Measurements from ENCODE around the gene ERC1. TPM values are rescaled to one million over a fixed set of nuclear protein-coding genes. Genes with fewer than 3 reads are reported as not detected.

The ERC1 gene
- total RNA-seq, 4 donors from 2014 or later: 28.9 to 106 (median 43.6) TPM

DNA sequence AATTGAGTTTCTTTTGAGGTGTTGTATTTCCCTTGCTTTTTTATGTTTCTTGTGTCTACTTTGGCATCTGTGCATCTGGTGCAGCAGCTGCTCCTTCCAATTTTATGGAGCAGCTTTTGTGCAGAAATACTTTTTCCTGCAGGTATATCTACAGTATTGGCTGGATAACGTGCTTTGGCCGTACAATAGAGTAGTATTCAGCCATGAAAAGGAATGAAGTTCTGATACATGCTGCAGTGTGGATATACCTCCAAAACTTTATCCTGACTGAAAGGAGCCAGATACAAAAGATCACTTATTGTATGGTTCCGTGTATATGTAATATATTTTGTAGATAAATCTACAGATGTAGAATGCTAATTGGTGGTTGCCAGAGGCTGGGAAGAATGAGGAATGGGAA lies 74.6 kb downstream of the ERC1 start:
- TF ChIP-seq POLR2A (IDR thresholded peaks at IDR 0.05): no peak
- TF ChIP-seq, protein P1, sequence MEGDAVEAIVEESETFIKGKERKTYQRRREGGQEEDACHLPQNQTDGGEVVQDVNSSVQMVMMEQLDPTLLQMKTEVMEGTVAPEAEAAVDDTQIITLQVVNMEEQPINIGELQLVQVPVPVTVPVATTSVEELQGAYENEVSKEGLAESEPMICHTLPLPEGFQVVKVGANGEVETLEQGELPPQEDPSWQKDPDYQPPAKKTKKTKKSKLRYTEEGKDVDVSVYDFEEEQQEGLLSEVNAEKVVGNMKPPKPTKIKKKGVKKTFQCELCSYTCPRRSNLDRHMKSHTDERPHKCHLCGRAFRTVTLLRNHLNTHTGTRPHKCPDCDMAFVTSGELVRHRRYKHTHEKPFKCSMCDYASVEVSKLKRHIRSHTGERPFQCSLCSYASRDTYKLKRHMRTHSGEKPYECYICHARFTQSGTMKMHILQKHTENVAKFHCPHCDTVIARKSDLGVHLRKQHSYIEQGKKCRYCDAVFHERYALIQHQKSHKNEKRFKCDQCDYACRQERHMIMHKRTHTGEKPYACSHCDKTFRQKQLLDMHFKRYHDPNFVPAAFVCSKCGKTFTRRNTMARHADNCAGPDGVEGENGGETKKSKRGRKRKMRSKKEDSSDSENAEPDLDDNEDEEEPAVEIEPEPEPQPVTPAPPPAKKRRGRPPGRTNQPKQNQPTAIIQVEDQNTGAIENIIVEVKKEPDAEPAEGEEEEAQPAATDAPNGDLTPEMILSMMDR (IDR thresholded peaks at IDR 0.05): no peak

DNA sequence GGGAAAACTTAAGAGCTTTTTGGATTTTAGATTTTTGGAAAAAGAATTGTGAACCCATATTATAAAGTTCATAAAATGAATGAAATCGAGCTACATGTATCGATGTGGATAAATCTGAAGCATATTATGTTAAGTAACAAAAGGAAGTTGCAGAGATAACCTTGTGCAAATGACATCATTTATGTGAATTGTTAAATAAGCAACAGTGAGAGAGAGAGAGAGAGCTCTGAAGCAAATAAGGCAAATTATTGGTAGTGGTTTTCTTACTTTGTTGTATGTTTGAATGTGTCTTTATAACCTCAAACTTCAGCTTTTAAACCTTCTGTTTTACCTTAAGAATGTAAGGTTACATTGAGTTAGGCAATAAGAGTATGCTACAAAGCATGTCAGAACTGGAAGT lies 78.8 kb downstream of the ERC1 start:
- intact Hi-C loops (cut with DNase I; ENCODE audit: low total_unique reads): no loop called here
- Histone ChIP-seq H3K4me3 (no peak overlapping the region), H3K4me1 (no peaks in the 10 kb centered on the region), H3K9me3 (no peaks in the 10 kb centered on the region), H3K27me3 (no peaks in the 10 kb centered on the region), H3K27ac (no peak overlapping the region), H3K36me3 (no peaks in the 10 kb centered on the region)
- no peak for TF ChIP-seq POLR2A (IDR thresholded peaks at IDR 0.05)
- TF ChIP-seq, protein P1 (IDR thresholded peaks at IDR 0.05): no peak
- DNase-seq: no peak

More for the DNA sequence above, 74.6 kb downstream of the ERC1 start:
- DNase-seq: no peak
- Histone ChIP-seq H3K4me1 (no peaks in the 10 kb centered on the region), H3K9me3 (peaks cover 0 to 9% of the 10 kb centered on the region in 2 donors), H3K27me3 (no peaks in the 10 kb centered on the region), H3K27ac (no peak overlapping the region), H3K36me3 (no peaks in the 10 kb centered on the region), H3K4me3 (no peak overlapping the region)
- intact Hi-C loops (cut with DNase I; ENCODE audit: low total_unique reads): no loop called here

DNA sequence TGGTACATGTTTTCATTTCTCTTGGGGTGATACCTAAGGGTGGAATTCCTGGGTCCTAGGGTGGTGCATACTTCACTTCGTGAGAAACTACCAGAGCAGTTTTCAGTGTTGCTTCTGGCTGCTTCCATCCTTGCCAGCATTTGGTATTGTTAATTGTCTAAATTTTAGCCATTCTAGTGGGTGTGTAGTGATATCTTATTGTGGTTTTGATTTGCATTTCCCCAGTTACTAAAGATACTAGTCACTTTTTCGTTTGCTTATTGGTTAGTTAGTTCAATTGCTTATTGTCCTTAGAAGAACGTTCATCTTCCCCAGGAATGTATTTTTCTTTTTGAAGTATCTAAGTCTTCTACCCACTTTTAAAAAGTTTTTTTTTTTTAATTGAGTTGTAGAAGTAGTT lies 80.2 kb downstream of the ERC1 start:
- DNase-seq: no peak
- Histone ChIP-seq H3K4me3 (no peak overlapping the region), H3K27ac (no peak overlapping the region), H3K36me3 (no peaks in the 10 kb centered on the region), H3K27me3 (no peaks in the 10 kb centered on the region), H3K9me3 (no peaks in the 10 kb centered on the region), H3K4me1 (no peaks in the 10 kb centered on the region)
- TF ChIP-seq, protein P1 (IDR thresholded peaks at IDR 0.05): no peak
- no peak for TF ChIP-seq POLR2A (IDR thresholded peaks at IDR 0.05)
- intact Hi-C loops (cut with DNase I; ENCODE audit: low total_unique reads): no loop called here

DNA sequence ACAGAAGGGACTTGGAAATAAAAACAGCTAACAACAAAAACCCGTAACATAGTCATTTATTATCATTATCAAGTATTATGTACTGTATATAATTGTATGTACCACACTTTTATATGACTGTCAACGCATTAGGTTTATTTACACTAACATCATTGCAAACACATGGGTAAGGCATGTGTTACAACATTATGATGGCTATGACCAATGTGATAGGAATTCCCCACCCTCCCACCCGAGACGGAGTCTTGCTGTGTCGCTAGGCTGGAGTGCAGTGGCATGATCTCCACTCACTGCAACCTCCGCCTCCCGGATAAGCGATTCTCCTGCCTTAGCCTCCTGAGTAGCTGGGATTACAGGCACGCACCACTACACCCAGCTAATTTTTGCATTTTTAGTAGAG lies 82.6 kb downstream of the ERC1 start:
- H3K36me3 ChIP-seq: no peaks in the 10 kb centered on the region
- H3K27me3 ChIP-seq: no peaks in the 10 kb centered on the region
- H3K9me3 ChIP-seq: no peaks in the 10 kb centered on the region
- no peak overlapping the region for H3K4me3 ChIP-seq
- intact Hi-C loops (cut with DNase I; ENCODE audit: low total_unique reads): no loop called here
- TF ChIP-seq, protein P1 (IDR thresholded peaks at IDR 0.05): no peak
- TF ChIP-seq POLR2A (IDR thresholded peaks at IDR 0.05): no peak
- DNase-seq: no peak
- H3K4me1 ChIP-seq: peaks cover 0 to 13% of the 10 kb centered on the region in 2 donors
- H3K27ac ChIP-seq: no peak overlapping the region

DNA sequence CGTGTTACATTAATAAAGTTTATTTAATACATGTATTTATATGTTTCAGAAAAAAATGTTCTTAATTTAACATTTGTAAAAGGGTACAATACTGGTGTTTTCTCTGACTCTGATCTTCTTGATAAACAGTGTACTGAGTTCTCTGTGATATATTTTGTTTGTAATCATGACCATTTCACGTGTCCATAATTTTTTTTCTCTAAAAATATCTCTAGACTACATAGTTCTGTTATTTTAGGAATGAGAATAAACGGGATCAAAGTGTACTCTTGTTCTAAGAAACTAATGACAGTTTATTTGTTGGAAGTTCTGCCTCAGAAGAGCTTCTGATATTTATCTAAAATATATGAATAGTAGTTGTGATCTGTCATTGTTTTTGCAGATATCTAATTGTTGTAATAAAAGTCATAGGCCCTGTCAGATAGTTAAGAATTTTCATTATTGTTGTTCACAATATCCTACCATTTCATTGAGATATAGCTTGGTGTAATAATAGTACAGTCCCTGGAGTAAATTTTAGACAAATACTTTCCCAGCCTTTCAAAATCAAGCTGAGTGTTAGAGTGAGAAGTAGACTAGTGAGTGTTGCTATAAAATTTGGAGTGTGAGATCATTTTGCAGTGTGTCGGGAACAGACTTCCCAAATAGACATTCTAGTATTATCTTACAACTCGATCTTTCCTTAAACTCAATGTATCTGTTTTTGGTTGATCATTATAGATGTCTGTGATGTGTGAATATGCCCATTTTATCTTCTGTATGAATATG lies 86.2 kb downstream of the ERC1 start:
- TF ChIP-seq, protein P1 (IDR thresholded peaks at IDR 0.05): no peak
- no peak for TF ChIP-seq POLR2A (IDR thresholded peaks at IDR 0.05)
- H3K4me1 ChIP-seq: peaks cover 0 to 13% of the 10 kb centered on the region in 2 donors
- intact Hi-C loops (cut with DNase I; ENCODE audit: low total_unique reads): no loop called here
- no peaks in the 10 kb centered on the region for H3K36me3 ChIP-seq
- H3K4me3 ChIP-seq: no peak overlapping the region
- H3K27ac ChIP-seq: peak overlapping the region; percentile 7 to 20
- H3K9me3 ChIP-seq: no peaks in the 10 kb centered on the region
- DNase-seq: no peak
- no peaks in the 10 kb centered on the region for H3K27me3 ChIP-seq

Measured in uterus (tissue), 4 donors.